HepG2 (cell line): ENCODE results near the gene SLC4A11. TPM values are rescaled to one million over a fixed set of nuclear protein-coding genes. Genes with fewer than 3 reads are reported as not detected.

Experiments
- ATF2 ChIP-seq: sonication (generic); formaldehyde crosslinking; IDR thresholded peaks from 2 replicates; pipeline ENCODE4 v1.4.0; 2020; ENCODE audit warnings: missing genetic modification reagents
- CHD2 ChIP-seq: IDR thresholded peaks from 2 replicates; pipeline ENCODE4 v1.6.1; 2011; ENCODE audit warnings: low read depth, low read length, improper control_type of control experiment
- ERF ChIP-seq: IDR thresholded peaks from 2 replicates; pipeline ENCODE4 v1.6.1; 2018; ENCODE audit warnings: missing biosample characterization, missing genetic modification reagents
- KAT7 ChIP-seq: IDR thresholded peaks from 2 replicates; pipeline ENCODE4 v1.6.1; 2018; ENCODE audit warnings: borderline replicate concordance, missing compliant biosample characterization
- MBD4 ChIP-seq: IDR thresholded peaks from 2 replicates; pipeline ENCODE4 v1.6.1; 2012; ENCODE audit warnings: low read length, inconsistent platforms, borderline replicate concordance
- MXD4 ChIP-seq: IDR thresholded peaks from 2 replicates; pipeline ENCODE4 v1.6.1; 2016; ENCODE audit warnings: mild to moderate bottlenecking, missing biosample characterization, missing genetic modification reagents
- PHF21A ChIP-seq: sonication (generic); formaldehyde crosslinking; IDR thresholded peaks from 2 replicates; pipeline ENCODE4 v1.5.0; 2020; ENCODE audit warnings: mild to moderate bottlenecking, missing genetic modification reagents
- POGK ChIP-seq: sonication (generic); formaldehyde crosslinking; conservative IDR thresholded peaks from 2 replicates; pipeline ENCODE4 v1.8.0; 2022; ENCODE audit warnings: mild to moderate bottlenecking, moderate library complexity, missing genetic modification reagents
- POLR2AphosphoS2 ChIP-seq: IDR thresholded peaks from 2 replicates; pipeline ENCODE4 v1.6.1; 2011; ENCODE audit warnings: low read depth, low read length, improper control_type of control experiment
- PRMT3 ChIP-seq: sonication (generic); formaldehyde crosslinking; IDR thresholded peaks from 2 replicates; pipeline ENCODE4 v1.8.1; 2022; ENCODE audit warnings: low read depth, mild to moderate bottlenecking, moderate library complexity, missing genetic modification reagents, borderline replicate concordance
- RARG ChIP-seq: sonication (generic); formaldehyde crosslinking; IDR thresholded peaks from 2 replicates; pipeline ENCODE4 v1.4.0; 2020; ENCODE audit warnings: low read depth, mild to moderate bottlenecking, missing genetic modification reagents
- SMC3 ChIP-seq: IDR thresholded peaks from 2 replicates; pipeline ENCODE4 v1.6.1; 2011; ENCODE audit warnings: low read length, improper control_type of control experiment
- TCF7 ChIP-seq: sonication (generic); IDR thresholded peaks from 2 replicates; pipeline ENCODE4 v1.6.1; 2016; ENCODE audit warnings: antibody characterized with exemption, low read depth
- TEF ChIP-seq: sonication (generic); formaldehyde crosslinking; IDR thresholded peaks from 2 replicates; pipeline ENCODE4 v1.5.0; 2020; ENCODE audit warnings: missing genetic modification reagents
- ZBTB14 ChIP-seq: sonication (generic); formaldehyde crosslinking; IDR thresholded peaks from 2 replicates; pipeline ENCODE4 v1.4.0; 2020; ENCODE audit warnings: missing genetic modification reagents
- ZHX1 ChIP-seq: sonication (generic); formaldehyde crosslinking; IDR thresholded peaks from 2 replicates; pipeline ENCODE4 v1.8.1; 2022; ENCODE audit warnings: low read depth, mild to moderate bottlenecking, missing genetic modification reagents
- ZNF317 ChIP-seq: sonication (generic); formaldehyde crosslinking; IDR thresholded peaks from 2 replicates; pipeline ENCODE4 v1.5.0; 2020; ENCODE audit warnings: mild to moderate bottlenecking, missing genetic modification reagents
- ZNF543 ChIP-seq: sonication (generic); formaldehyde crosslinking; IDR thresholded peaks from 2 replicates; pipeline ENCODE4 v1.4.0; 2020; ENCODE audit warnings: mild to moderate bottlenecking, missing genetic modification reagents
- ZNF572 ChIP-seq: sonication (generic); formaldehyde crosslinking; IDR thresholded peaks from 2 replicates; pipeline ENCODE4 v1.5.1; 2020; ENCODE audit warnings: mild to moderate bottlenecking, missing genetic modification reagents
- ZNF607 ChIP-seq: sonication (generic); formaldehyde crosslinking; IDR thresholded peaks from 2 replicates; pipeline ENCODE4 v1.5.1; 2020; ENCODE audit warnings: missing genetic modification reagents, mild to moderate bottlenecking, borderline replicate concordance
- ZNF766 ChIP-seq: sonication (generic); formaldehyde crosslinking; IDR thresholded peaks from 2 replicates; pipeline ENCODE4 v1.5.0; 2020; ENCODE audit warnings: missing genetic modification reagents, borderline replicate concordance
- polyA plus RNA-seq, 8 experiments: library from polyadenylated mRNA; depleted of rRNA in 3 of 8; stranded (reverse) in 7 of 8; unstranded in 1 of 8; fragments of >200 nt; fragmentation: Illumina TruSeq in 4 of 8; extraction: Trizol in 4 of 8; gene quantifications; 2 replicates each; pipeline versions ENCODE4 v1.2.1 to v1.2.3, GENCODE V29; 2011 to 2016; ENCODE audit warnings: low read depth in 4 of 8, missing spikeins in 1 of 8, mixed read lengths in 1 of 8; ENCODE audit not compliant: insufficient read depth in 1 of 8
- total RNA-seq, 5 experiments: library from RNA; depleted of rRNA; stranded (reverse); fragments of >200 nt; fragmentation: Illumina TruSeq; extraction: Trizol; gene quantifications; 2 replicates each; pipeline ENCODE4 v1.2.3, GENCODE V29; 2016; ENCODE audit warnings: low read depth in 1 of 5

Gene SLC4A11
- total and polyA plus RNA-seq, 2 of the 13 experiments (the other 11 are each of a cell fraction or from before 2014, with no cell fraction given): 3.9 to 27.0 TPM

GRCh38 chr20:3231889-3232588 lies 7.0 kb downstream of the SLC4A11 start (continued):
- TF ChIP-seq TEF (CRISPR knock-in tag): no peak
- peak; percentile 78; the same call in 1 of the 2 replicates for TF ChIP-seq ERF (CRISPR knock-in tag)
- TF ChIP-seq TCF7: no peak
- TF ChIP-seq PHF21A (CRISPR knock-in tag): peak; percentile 97
- peak; percentile 71; the same call in 1 of the 2 replicates for TF ChIP-seq MXD4 (CRISPR knock-in tag)
- no peak for TF ChIP-seq ZBTB14 (CRISPR knock-in tag)
- no peak for TF ChIP-seq ZNF317 (CRISPR knock-in tag)
- 0 out of 2 replicates have a peak, but pooled peaks have one; percentile 46 for TF ChIP-seq ZNF543 (CRISPR knock-in tag)
- 0 out of 2 replicates have a peak, but pooled peaks have one; percentile 12 for TF ChIP-seq CHD2
- no peak; the same call in 1 of the 2 replicates for TF ChIP-seq ZNF572 (CRISPR knock-in tag)
- no peak for TF ChIP-seq RARG (CRISPR knock-in tag)
- TF ChIP-seq ZNF607 (CRISPR knock-in tag): no peak
- no peak for TF ChIP-seq PRMT3
- TF ChIP-seq ZNF766 (CRISPR knock-in tag): peak; percentile 20; the same call in 1 of the 2 replicates
- TF ChIP-seq POLR2AphosphoS2: no peak
- TF ChIP-seq ZHX1 (CRISPR knock-in tag): peak; percentile 90
- TF ChIP-seq ATF2 (CRISPR knock-in tag): peak; percentile 94
- peak; percentile 84; the same call in 1 of the 2 replicates for TF ChIP-seq KAT7 (CRISPR knock-in tag)
- no peak for TF ChIP-seq MBD4
- peak; percentile 90 for TF ChIP-seq POGK (CRISPR knock-in tag)
- TF ChIP-seq SMC3: no peak; the same call in 1 of the 2 replicates
